GM23338 (cell line): ENCODE data around the gene MRPS11.

ENCODE experiments used
- CREB1 ChIP-seq: fragments of 250-450 bp; sonication (Bioruptor Pico); IDR thresholded peaks from 2 replicates; pipeline ENCODE4 v1.5.0; 2020; ENCODE audit warnings: low read depth, mild to moderate bottlenecking, moderate library complexity
- EZH2 ChIP-seq: fragments of 200-600 bp; sonication (generic); IDR thresholded peaks from one replicate; pipeline ENCODE4 v1.8.0; 2017; ENCODE audit warnings: antibody characterized with exemption, mild to moderate bottlenecking, low read depth; ENCODE audit not compliant: unreplicated experiment
- POLR2AphosphoS5 ChIP-seq: IDR thresholded peaks from 2 replicates; pipeline ENCODE4 v1.6.1; 2016; ENCODE audit warnings: antibody characterized with exemption, low read depth
- TF ChIP-seq, protein P1 (sequence below), 2 experiments: fragments of 200-600 bp in 1 of 2; sonication (generic) in 1 of 2; conservative IDR thresholded peaks; 2 replicates each; pipeline versions ENCODE4 v1.5.1 to v1.6.1; 2016 to 2017; ENCODE audit warnings: antibody characterized with exemption in 2 of 2, low read depth in 2 of 2, mild to moderate bottlenecking in 2 of 2, moderate library complexity in 1 of 2
- TF ChIP-seq, protein P2 (sequence below): IDR thresholded peaks from 2 replicates; pipeline ENCODE4 v1.6.1; 2016; ENCODE audit warnings: antibody characterized with exemption

DNA sequence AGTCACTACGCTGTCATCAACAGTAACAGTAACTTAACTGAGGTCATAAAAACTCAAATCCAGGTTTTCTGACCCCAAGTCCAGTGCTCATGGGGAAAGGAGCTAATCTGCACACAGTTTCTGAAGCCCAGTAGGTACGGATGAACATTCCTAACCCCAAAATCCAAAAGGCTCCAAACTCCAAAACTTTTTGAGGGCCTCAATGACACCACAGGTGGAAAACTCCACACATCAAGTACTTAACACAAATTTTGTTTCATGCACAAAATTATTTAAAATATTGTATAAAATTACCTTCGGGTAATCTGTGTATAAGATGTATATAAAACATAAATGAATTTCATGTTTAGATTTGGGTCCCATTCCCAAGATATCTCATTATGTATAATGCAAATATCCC is 10.8 kb upstream of the MRPS11 start:
- TF ChIP-seq, protein P1, sequence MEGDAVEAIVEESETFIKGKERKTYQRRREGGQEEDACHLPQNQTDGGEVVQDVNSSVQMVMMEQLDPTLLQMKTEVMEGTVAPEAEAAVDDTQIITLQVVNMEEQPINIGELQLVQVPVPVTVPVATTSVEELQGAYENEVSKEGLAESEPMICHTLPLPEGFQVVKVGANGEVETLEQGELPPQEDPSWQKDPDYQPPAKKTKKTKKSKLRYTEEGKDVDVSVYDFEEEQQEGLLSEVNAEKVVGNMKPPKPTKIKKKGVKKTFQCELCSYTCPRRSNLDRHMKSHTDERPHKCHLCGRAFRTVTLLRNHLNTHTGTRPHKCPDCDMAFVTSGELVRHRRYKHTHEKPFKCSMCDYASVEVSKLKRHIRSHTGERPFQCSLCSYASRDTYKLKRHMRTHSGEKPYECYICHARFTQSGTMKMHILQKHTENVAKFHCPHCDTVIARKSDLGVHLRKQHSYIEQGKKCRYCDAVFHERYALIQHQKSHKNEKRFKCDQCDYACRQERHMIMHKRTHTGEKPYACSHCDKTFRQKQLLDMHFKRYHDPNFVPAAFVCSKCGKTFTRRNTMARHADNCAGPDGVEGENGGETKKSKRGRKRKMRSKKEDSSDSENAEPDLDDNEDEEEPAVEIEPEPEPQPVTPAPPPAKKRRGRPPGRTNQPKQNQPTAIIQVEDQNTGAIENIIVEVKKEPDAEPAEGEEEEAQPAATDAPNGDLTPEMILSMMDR (conservative IDR thresholded peaks at IDR 0.05; ENCODE audit: low read depth in 2 of 2): no peak
- TF ChIP-seq EZH2 (no peak), POLR2AphosphoS5 (no peak), CREB1 (CRISPR knock-in tag) (no peak)
- TF ChIP-seq, protein P2, sequence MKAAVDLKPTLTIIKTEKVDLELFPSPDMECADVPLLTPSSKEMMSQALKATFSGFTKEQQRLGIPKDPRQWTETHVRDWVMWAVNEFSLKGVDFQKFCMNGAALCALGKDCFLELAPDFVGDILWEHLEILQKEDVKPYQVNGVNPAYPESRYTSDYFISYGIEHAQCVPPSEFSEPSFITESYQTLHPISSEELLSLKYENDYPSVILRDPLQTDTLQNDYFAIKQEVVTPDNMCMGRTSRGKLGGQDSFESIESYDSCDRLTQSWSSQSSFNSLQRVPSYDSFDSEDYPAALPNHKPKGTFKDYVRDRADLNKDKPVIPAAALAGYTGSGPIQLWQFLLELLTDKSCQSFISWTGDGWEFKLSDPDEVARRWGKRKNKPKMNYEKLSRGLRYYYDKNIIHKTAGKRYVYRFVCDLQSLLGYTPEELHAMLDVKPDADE: no peak
